ENCODE results near the gene ABI3.

ABI3 gene

GRCh38 chr17:49226771-49227435 lies 16.4 kb downstream of the ABI3 start:
- DNase-seq = no peak

GRCh38 chr17:49227436-49228261 lies 17.1 kb downstream of the ABI3 start:
- DNase-seq = peak; percentile 59

- no peak for DNase-seq
Measured at GRCh38 chr17:49229076-49229804, 18.7 kb downstream of the ABI3 start.

GRCh38 chr17:49229805-49230600 lies 19.5 kb downstream of the ABI3 start:
- DNase-seq = no peak

GRCh38 chr17:49230636-49231562 lies 20.4 kb downstream of the ABI3 start, which contains the start of gene PHOSPHO1:
Gene PHOSPHO1, minus strand, starts transcription at chr17:49230787. Its CDS starts 4,096 bp downstream, at chr17:49226691.
- DNase-seq = peak; percentile 78

- no peak for DNase-seq
Measured at GRCh38 chr17:49231563-49231894, 21.0 kb downstream of the ABI3 start.

- no peak for DNase-seq
Measured at GRCh38 chr17:49234509-49235080, 24.1 kb downstream of the ABI3 start.

GRCh38 chr17:49235896-49236295 lies 25.4 kb downstream of the ABI3 start:
- DNase-seq = no peak

- DNase-seq = no peak
Measured at GRCh38 chr17:49239963-49240362, 29.5 kb downstream of the ABI3 start.

- DNase-seq = no peak
Measured at GRCh38 chr17:49240619-49241018, 30.1 kb downstream of the ABI3 start.

- DNase-seq = no peak
Measured at GRCh38 chr17:49241040-49241439, 30.5 kb downstream of the ABI3 start.

GRCh38 chr17:49241692-49242397 lies 31.3 kb downstream of the ABI3 start:
- DNase-seq = no peak

GRCh38 chr17:49242813-49243212 lies 32.3 kb downstream of the ABI3 start:
- DNase-seq = no peak

GRCh38 chr17:49244839-49245238 lies 34.3 kb downstream of the ABI3 start:
- no peak for DNase-seq

- no peak for DNase-seq
Measured at GRCh38 chr17:49247944-49248343, 37.4 kb downstream of the ABI3 start.

- no peak for DNase-seq
Measured at GRCh38 chr17:49249292-49249794, 38.8 kb downstream of the ABI3 start.

GRCh38 chr17:49249890-49250522 lies 39.5 kb downstream of the ABI3 start:
- DNase-seq = no peak

- no peak for DNase-seq
Measured at GRCh38 chr17:49252148-49252695, 41.7 kb downstream of the ABI3 start.

- no peak for DNase-seq
Measured at GRCh38 chr17:49254066-49254465, 43.6 kb downstream of the ABI3 start.

GRCh38 chr17:49255125-49255524 lies 44.6 kb downstream of the ABI3 start:
- DNase-seq = no peak

Data from activated effector memory CD4-positive, alpha-beta T cell treated with Interleukin-2 at 50 U/mL for 16 hours (primary cell).